Erythroblast (primary cell): ENCODE data around the gene CHRDL1.

Source experiments
- GATA1 ChIP-seq: IDR thresholded peaks from 2 replicates; pipeline ENCODE4 v1.6.1; 2011; ENCODE audit warnings: low read depth, mild to moderate bottlenecking, control low read depth, low read length, moderate library complexity
- POLR2A ChIP-seq: IDR thresholded peaks from 2 replicates; pipeline ENCODE4 v1.6.1; 2011; ENCODE audit warnings: mild to moderate bottlenecking, low read length

DNA sequence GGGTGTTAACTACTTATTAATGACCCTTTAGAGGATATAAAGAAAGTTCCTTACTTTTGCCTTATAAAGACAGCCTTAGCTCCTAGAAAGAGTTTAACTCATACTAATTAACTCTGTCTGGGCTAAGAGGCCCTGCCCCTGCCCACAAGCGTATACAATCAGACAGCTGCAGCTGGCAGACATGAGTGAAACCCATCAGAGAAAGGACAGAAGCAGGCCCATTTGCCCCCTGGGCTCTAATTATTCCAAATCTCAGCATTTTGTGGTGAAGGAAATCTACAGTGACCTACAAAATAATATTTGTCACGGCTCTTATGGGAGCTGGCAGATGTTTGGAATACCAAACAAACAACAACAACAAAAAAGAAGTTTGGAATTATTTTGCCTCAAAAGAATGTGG is 71.8 kb downstream of the CHRDL1 start:
- TF ChIP-seq POLR2A (no peak), GATA1 (no peak)
